H1 (cell line): ENCODE data around the gene FSCN2. TPM values are rescaled to one million over a fixed set of nuclear protein-coding genes. Genes with fewer than 3 reads are reported as not detected.

Experiments used
- CTCF ChIA-PET: fragments of 300-600 bp; sonication (Branson Sonifier 250); formaldehyde crosslinking; loops from one replicate; lab custom pipeline; 2021; ENCODE audit not compliant: partially characterized antibody; lab: Charles Lee
- POLR2A ChIA-PET: fragments of 300-600 bp; sonication (Branson Sonifier 250); formaldehyde crosslinking; loops from one replicate; lab custom pipeline; 2021; ENCODE audit warnings: inconsistent platforms; ENCODE audit not compliant: partially characterized antibody; lab: Charles Lee
- DNase-seq, 2 experiments: peaks; one replicate each; pipeline versions ENCODE4 v3.0.0 to v3.0.0-alpha.2; 2010 to 2022; ENCODE audit warnings: low spot score in 2 of 2, low read depth in 1 of 2, mixed read lengths in 1 of 2
- FAIRE-seq: peaks from 2 replicates; lab custom pipeline; 2011; peaks lifted over from hg19 to GRCh38; lab: Jason Lieb, UNC
- H2AFZ ChIP-seq: 2 replicates; pipeline ENCODE4 v1.8.1; 2012; ENCODE audit warnings: low read length, inconsistent platforms
- H2AK5ac ChIP-seq: 2 replicates; pipeline ENCODE4 v1.6.1; 2013; ENCODE audit warnings: low read depth, low read length
- H2BK120ac ChIP-seq: replicated peaks from 2 replicates; pipeline ENCODE3; 2013; ENCODE audit warnings: low read depth, low read length, inconsistent platforms
- H2BK12ac ChIP-seq: 2 replicates; pipeline ENCODE4 v1.6.1; 2013; ENCODE audit warnings: low read depth, low read length
- H2BK15ac ChIP-seq: 2 replicates; pipeline ENCODE4 v1.6.1; 2013; ENCODE audit warnings: low read length
- H2BK20ac ChIP-seq: 2 replicates; pipeline ENCODE4 v1.6.1; 2013; ENCODE audit warnings: low read length
- H2BK5ac ChIP-seq: 2 replicates; pipeline ENCODE4 v1.6.1; 2013; ENCODE audit warnings: low read depth, low read length
- H3K14ac ChIP-seq: 2 replicates; pipeline ENCODE4 v1.6.1; 2013; ENCODE audit warnings: inconsistent platforms; ENCODE audit not compliant: insufficient read length
- H3K18ac ChIP-seq: 2 replicates; pipeline ENCODE4 v1.6.1; 2013; ENCODE audit warnings: low read length; ENCODE audit errors: extremely low read depth
- H3K23ac ChIP-seq: 2 replicates; pipeline ENCODE4 v1.6.1; 2013; ENCODE audit warnings: inconsistent platforms; ENCODE audit not compliant: insufficient read length
- H3K23me2 ChIP-seq: 2 replicates; pipeline ENCODE4 v1.6.1; 2013; ENCODE audit warnings: low read depth, low read length
- H3K27ac ChIP-seq: 2 replicates; pipeline ENCODE4 v1.6.1; 2011; ENCODE audit warnings: low read depth, low read length, inconsistent platforms
- H3K27me3 ChIP-seq, 4 experiments: replicated peaks in 1 of 4; 1 replicate in 1 of 4; 2 replicates in 3 of 4; pipeline versions ENCODE4 v1.6.1 to v1.8.1; 2011 to 2013; ENCODE audit warnings: low read length in 3 of 4, mild to moderate bottlenecking in 3 of 4, inconsistent platforms in 2 of 4, mixed read lengths in 2 of 4, moderate library complexity in 1 of 4; ENCODE audit not compliant: control insufficient read depth in 3 of 4, insufficient read depth in 3 of 4; ENCODE audit errors: extremely low read depth in 1 of 4
- H3K36me3 ChIP-seq, 4 experiments: 2 replicates each; pipeline versions ENCODE4 v1.6.1 to v1.8.1; 2011 to 2013; ENCODE audit warnings: mild to moderate bottlenecking in 4 of 4, low read length in 3 of 4, moderate library complexity in 2 of 4, control low read depth in 1 of 4, inconsistent platforms in 1 of 4; ENCODE audit not compliant: insufficient read depth in 4 of 4, control insufficient read depth in 2 of 4
- H3K4ac ChIP-seq: replicated peaks from 2 replicates; pipeline ENCODE3; 2013; ENCODE audit warnings: low read length, low read depth, mixed read lengths, inconsistent platforms; ENCODE audit not compliant: insufficient read length
- H3K4me1 ChIP-seq, 4 experiments: replicated peaks in 1 of 4; 1 replicate in 1 of 4; 2 replicates in 3 of 4; pipeline versions ENCODE4 v1.6.1 to v1.8.1; 2011 to 2013; ENCODE audit warnings: low read length in 3 of 4, inconsistent platforms in 2 of 4, mixed read lengths in 1 of 4; ENCODE audit not compliant: insufficient read depth in 4 of 4, control insufficient read depth in 3 of 4
- H3K4me2 ChIP-seq, 2 experiments: 2 replicates each; pipeline versions ENCODE4 v1.6.1 to v1.8.1; 2011 to 2013; ENCODE audit warnings: low read depth in 2 of 2, low read length in 2 of 2, control low read depth in 1 of 2, inconsistent platforms in 1 of 2, mild to moderate bottlenecking in 1 of 2; ENCODE audit not compliant: insufficient read depth in 1 of 2
- H3K4me3 ChIP-seq, 4 experiments: fragments of 200-600, 300-600 bp in 1 of 4; sonication (generic), shearing (Covaris generic), sonication (Bioruptor Twin) in 1 of 4; 2 replicates each; pipeline versions ENCODE4 v1.5.1 to v1.8.1; 2011 to 2016; ENCODE audit warnings: low read length in 4 of 4, low read depth in 3 of 4, control low read depth in 2 of 4, inconsistent platforms in 2 of 4, mild to moderate bottlenecking in 2 of 4, mixed read lengths in 1 of 4, moderate library complexity in 1 of 4; ENCODE audit not compliant: insufficient read depth in 2 of 4; ENCODE audit errors: extremely low read depth in 1 of 4
- H3K56ac ChIP-seq: replicated peaks from 2 replicates; pipeline ENCODE3; 2013; ENCODE audit warnings: low read depth, mild to moderate bottlenecking, mixed read lengths, low read length, inconsistent platforms; ENCODE audit not compliant: insufficient read length
- H3K79me1 ChIP-seq: 2 replicates; pipeline ENCODE4 v1.6.1; 2013; ENCODE audit warnings: low read depth, low read length, control low read depth
- H3K79me2 ChIP-seq, 2 experiments: 2 replicates each; pipeline versions ENCODE4 v1.6.1 to v1.8.1; 2012 to 2013; ENCODE audit warnings: low read length in 2 of 2, mild to moderate bottlenecking in 2 of 2, inconsistent platforms in 1 of 2; ENCODE audit not compliant: insufficient read depth in 2 of 2, control insufficient read depth in 1 of 2
- H3K9ac ChIP-seq, 4 experiments: replicated peaks in 1 of 4; 1 replicate in 1 of 4; 2 replicates in 3 of 4; pipeline versions ENCODE4 v1.6.1 to v1.8.1; 2011 to 2013; ENCODE audit warnings: low read depth in 3 of 4, low read length in 3 of 4, control low read depth in 2 of 4, mild to moderate bottlenecking in 2 of 4, moderate library complexity in 2 of 4, inconsistent platforms in 1 of 4; ENCODE audit errors: extremely low read depth in 1 of 4
- H3K9me3 ChIP-seq, 2 experiments: 2 replicates each; pipeline versions ENCODE4 v1.6.1 to v1.8.1; 2012 to 2013; ENCODE audit warnings: mild to moderate bottlenecking in 2 of 2, moderate library complexity in 2 of 2, control low read depth in 1 of 2, inconsistent platforms in 1 of 2, low read depth in 1 of 2, low read length in 1 of 2, mixed read lengths in 1 of 2; ENCODE audit not compliant: insufficient read depth in 2 of 2
- H4K20me1 ChIP-seq, 2 experiments: replicated peaks in 1 of 2; 2 replicates each; pipeline versions ENCODE3 to v1.8.1; 2011 to 2013; ENCODE audit warnings: inconsistent platforms in 2 of 2, low read length in 2 of 2, mild to moderate bottlenecking in 1 of 2; ENCODE audit not compliant: insufficient read depth in 2 of 2, control insufficient read depth in 1 of 2
- H4K5ac ChIP-seq: 2 replicates; pipeline ENCODE4 v1.6.1; 2013; ENCODE audit warnings: low read length, low read depth, mixed read lengths, inconsistent platforms; ENCODE audit not compliant: insufficient read length
- H4K8ac ChIP-seq: 2 replicates; pipeline ENCODE4 v1.8.0; 2013; ENCODE audit warnings: mild to moderate bottlenecking, moderate library complexity, low read length, inconsistent platforms; ENCODE audit not compliant: insufficient read depth; ENCODE audit errors: extremely low read depth
- H4K91ac ChIP-seq: replicated peaks from 2 replicates; pipeline ENCODE3; 2013; ENCODE audit warnings: low read length, mixed read lengths, inconsistent platforms; ENCODE audit not compliant: insufficient read length
- CBX5 ChIP-seq: fragments of 300-800, 300-1000 bp; sonication (generic); IDR thresholded peaks from 2 replicates; pipeline ENCODE4 v1.7.1; 2016; ENCODE audit warnings: antibody characterized with exemption, low read length, low read depth
- CHD2 ChIP-seq: IDR thresholded peaks from 2 replicates; pipeline ENCODE4 v1.6.1; 2012; ENCODE audit warnings: low read length, improper control_type of control experiment
- CTBP2 ChIP-seq: IDR thresholded peaks from 2 replicates; pipeline ENCODE4 v1.7.0; 2011; ENCODE audit warnings: borderline replicate concordance, mild to moderate bottlenecking, moderate library complexity, mixed read lengths, low read length; ENCODE audit not compliant: insufficient read depth, insufficient read length
- CTCF ChIP-seq, 3 experiments: IDR thresholded peaks; 1 replicate in 2 of 3; 2 replicates in 1 of 3; pipeline versions ENCODE4 v1.5.1 to v1.6.1; 2011; ENCODE audit warnings: low read length in 3 of 3, mild to moderate bottlenecking in 3 of 3, inconsistent platforms in 2 of 3, low read depth in 1 of 3, moderate library complexity in 1 of 3; ENCODE audit not compliant: insufficient read depth in 1 of 3; ENCODE audit errors: control extremely low read depth in 1 of 3
- EGR1 ChIP-seq: IDR thresholded peaks from 2 replicates; pipeline ENCODE4 v1.6.1; 2011; ENCODE audit warnings: low read depth, low read length, borderline replicate concordance
- EZH2 ChIP-seq: fragments of 200-600 bp; sonication (generic); IDR thresholded peaks from 2 replicates; pipeline ENCODE4 v1.7.1; 2012; ENCODE audit warnings: low read depth, mild to moderate bottlenecking, moderate library complexity, low read length, inconsistent platforms; ENCODE audit not compliant: severe bottlenecking
- POLR2A ChIP-seq, 2 experiments: IDR thresholded peaks; 1 replicate in 1 of 2; 2 replicates in 1 of 2; pipeline ENCODE4 v1.6.1; 2011; ENCODE audit warnings: low read depth in 2 of 2, low read length in 2 of 2, mild to moderate bottlenecking in 2 of 2; ENCODE audit errors: control extremely low read depth in 1 of 2
- SP1 ChIP-seq: IDR thresholded peaks from 2 replicates; pipeline ENCODE4 v1.6.1; 2011; ENCODE audit warnings: low read depth, low read length
- TCF12 ChIP-seq: IDR thresholded peaks from 2 replicates; pipeline ENCODE4 v1.6.1; 2011; ENCODE audit warnings: low read depth, mild to moderate bottlenecking, low read length
- WGBS, 2 experiments: shearing (Covaris generic) in 1 of 2; methylation state at CpG; one replicate each; pipeline versions ENCODE4 v1.1.6 to v1.1.7; 2013 to 2015; ENCODE audit warnings: low lambda C conversion rate in 2 of 2, mixed read lengths in 2 of 2, inconsistent platforms in 1 of 2, low coverage in 1 of 2, missing lambda C conversion rate in 1 of 2; ENCODE audit not compliant: insufficient replicate concordance in 2 of 2, insufficient coverage in 1 of 2, insufficient read length in 1 of 2; ENCODE audit errors: extremely low coverage in 1 of 2, missing lambda C conversion rate in 1 of 2; 5-methylcytosine and 5-hydroxymethylcytosine counted together
- polyA plus RNA-seq, 7 experiments: library from polyadenylated mRNA; depleted of rRNA in 3 of 7; stranded (reverse) in 5 of 7; unstranded in 2 of 7; fragments of >200 nt in 5 of 7; fragments of 200-250 nt in 2 of 7; gene quantifications; 1 replicate in 5 of 7; 2 replicates in 1 of 7; 4 replicates in 1 of 7; pipeline versions ENCODE4 v1.2.1 to v1.2.3, GENCODE V29; 2011 to 2013; ENCODE audit warnings: missing spikeins in 2 of 7, mixed read lengths in 2 of 7
- total RNA-seq: library from RNA; stranded (reverse); fragmentation: NEBNext Ultra II Directional; extraction: Animal tissue kit (Norgen Biotek cat#: 25700); gene quantifications from 2 replicates; pipeline ENCODE4 v1.2.1, GENCODE V29; 2021

Gene FSCN2
- total and polyA plus RNA-seq, 2 of the 8 experiments (the other 6 are each of a cell fraction or from before 2014, with no cell fraction given), result 0.18 to 0.30 TPM

GRCh38 chr17:81487487-81488275 is 40.5 kb upstream of the FSCN2 start:
- ChIA-PET POLR2A (interaction anchor here (3.7 to 35.8 kb wide), 2 partner anchors 11 to 28 kb away, joined by 22 to 1004 read pairs; partner anchors contain the start of genes ACTG1 and FSCN2), CTCF (interaction anchor here (1.1 kb wide), 1 partner anchor 93 kb away, joined by 3 read pairs; the partner anchor contains the start of gene BAHCC1)
- Histone ChIP-seq H4K20me1 (no peaks in the 10 kb centered on the region), H2BK20ac (no peak overlapping the region), H3K79me1 (no peaks in the 10 kb centered on the region), H3K14ac (no peak overlapping the region), H3K27me3 (peaks cover 4 to 22% (median 18%) of the 10 kb centered on the region in 4 experiments), H2BK12ac (peak overlapping the region; percentile 27; the same call in 1 of the 2 replicates), H4K5ac (peak overlapping the region; percentile 88), H3K4me2 (peak overlapping the region; percentile 59 to 69), H2AK5ac (no peak overlapping the region), H3K4me1 (peaks cover 6 to 40% (median 29%) of the 10 kb centered on the region in 4 experiments), H3K79me2 (no peaks in the 10 kb centered on the region), H2BK5ac (no peak overlapping the region; the same call in 1 of the 2 replicates), H3K4me3 (peak overlapping the region; percentile 12 to 60 (median 22); a peak in 5 of 8 replicates), H2BK120ac (no peak overlapping the region), H3K56ac (peak overlapping the region; percentile 46), H2BK15ac (no peak overlapping the region), H3K23me2 (peaks cover 10% of the 10 kb centered on the region; the same call in 1 of the 2 replicates), H3K18ac (peak overlapping the region; percentile 32), H3K4ac (no peak overlapping the region), H3K9ac (no peak overlapping the region), H3K36me3 (no peaks in the 10 kb centered on the region), H4K8ac (peak overlapping the region; percentile 88), H3K27ac (no peak overlapping the region; the same call in 1 of the 2 replicates), H4K91ac (peak overlapping the region; percentile 85), H2AFZ (no peak overlapping the region; the same call in 1 of the 2 replicates), H3K9me3 (no peaks in the 10 kb centered on the region), H3K23ac (no peak overlapping the region)
- 11% methylated on average over 71 of the region's 87 CpGs; no CpG with 5 or more reads in 1 of the 2 experiments for WGBS, 2 experiments
- FAIRE-seq, result no peak
- peak in 1 of 2 experiments; percentile 87 for DNase-seq
- TF ChIP-seq CBX5, result no peak
- no peak for TF ChIP-seq CHD2
- TF ChIP-seq TCF12, result no peak
- no peak for TF ChIP-seq POLR2A (IDR thresholded peaks at IDR 0.05; ENCODE audit: control extremely low read depth in 1 of 2, low read depth in 2 of 2, low read length in 2 of 2)
- no peak for TF ChIP-seq CTBP2
- TF ChIP-seq EZH2, result no peak
- no peak for TF ChIP-seq SP1
- no peak for TF ChIP-seq EGR1
- TF ChIP-seq CTCF (IDR thresholded peaks at IDR 0.05; ENCODE audit: control extremely low read depth in 1 of 3, insufficient read depth in 1 of 3, low read depth in 1 of 3, low read length in 3 of 3), result no peak
